ENCODE results near the gene EPB42. TPM values are rescaled to one million over a fixed set of nuclear protein-coding genes. Genes with fewer than 3 reads are reported as not detected.

Gene EPB42
- total RNA-seq, 6 experiments from 2014 or later = 0.20 to 3.4 (median 0.64) TPM; not detected in 3

GRCh38 chr15:43214169-43214568, 6.6 kb downstream of the EPB42 start:
- no peak for TF ChIP-seq POLR2A (IDR thresholded peaks at IDR 0.05)
- TF ChIP-seq, protein P1, sequence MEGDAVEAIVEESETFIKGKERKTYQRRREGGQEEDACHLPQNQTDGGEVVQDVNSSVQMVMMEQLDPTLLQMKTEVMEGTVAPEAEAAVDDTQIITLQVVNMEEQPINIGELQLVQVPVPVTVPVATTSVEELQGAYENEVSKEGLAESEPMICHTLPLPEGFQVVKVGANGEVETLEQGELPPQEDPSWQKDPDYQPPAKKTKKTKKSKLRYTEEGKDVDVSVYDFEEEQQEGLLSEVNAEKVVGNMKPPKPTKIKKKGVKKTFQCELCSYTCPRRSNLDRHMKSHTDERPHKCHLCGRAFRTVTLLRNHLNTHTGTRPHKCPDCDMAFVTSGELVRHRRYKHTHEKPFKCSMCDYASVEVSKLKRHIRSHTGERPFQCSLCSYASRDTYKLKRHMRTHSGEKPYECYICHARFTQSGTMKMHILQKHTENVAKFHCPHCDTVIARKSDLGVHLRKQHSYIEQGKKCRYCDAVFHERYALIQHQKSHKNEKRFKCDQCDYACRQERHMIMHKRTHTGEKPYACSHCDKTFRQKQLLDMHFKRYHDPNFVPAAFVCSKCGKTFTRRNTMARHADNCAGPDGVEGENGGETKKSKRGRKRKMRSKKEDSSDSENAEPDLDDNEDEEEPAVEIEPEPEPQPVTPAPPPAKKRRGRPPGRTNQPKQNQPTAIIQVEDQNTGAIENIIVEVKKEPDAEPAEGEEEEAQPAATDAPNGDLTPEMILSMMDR (IDR thresholded peaks at IDR 0.05) = no peak
- intact Hi-C loops (cut with DNase I) = no loop called here
- peak in 1 of 3 donors; percentile 29 for DNase-seq
- Histone ChIP-seq H3K36me3 (no peaks in the 10 kb centered on the region), H3K27ac (no peak overlapping the region), H3K4me1 (no peaks in the 10 kb centered on the region), H3K9me3 (no peaks in the 10 kb centered on the region), H3K27me3 (no peaks in the 10 kb centered on the region), H3K4me3 (no peak overlapping the region)
- no peak for ATAC-seq
- 65% methylated on average over 5 of the region's 8 CpGs for WGBS (ENCODE audit: insufficient coverage, low coverage, low lambda C conversion rate, missing lambda C conversion rate)

- WGBS (ENCODE audit: insufficient coverage, low coverage, low lambda C conversion rate, missing lambda C conversion rate) = 100% methylated on average over 1 of the region's 5 CpGs
- Histone ChIP-seq H3K27ac (no peak overlapping the region), H3K36me3 (no peaks in the 10 kb centered on the region), H3K9me3 (no peaks in the 10 kb centered on the region), H3K27me3 (no peaks in the 10 kb centered on the region), H3K4me3 (no peak overlapping the region), H3K4me1 (no peaks in the 10 kb centered on the region)
- ATAC-seq (no peak), DNase-seq (peak in 1 of 3 donors; percentile 29)
- intact Hi-C loops (cut with DNase I) = no loop called here
- TF ChIP-seq POLR2A (IDR thresholded peaks at IDR 0.05) = no peak
Measured at GRCh38 chr15:43213466-43213865, 7.4 kb downstream of the EPB42 start.

GRCh38 chr15:43212951-43213350, 7.9 kb downstream of the EPB42 start:
- Histone ChIP-seq H3K27ac (no peak overlapping the region), H3K4me1 (no peaks in the 10 kb centered on the region), H3K9me3 (no peaks in the 10 kb centered on the region), H3K4me3 (no peak overlapping the region), H3K36me3 (no peaks in the 10 kb centered on the region), H3K27me3 (no peaks in the 10 kb centered on the region)
- TF ChIP-seq, protein P1 (IDR thresholded peaks at IDR 0.05) = no peak
- no peak for TF ChIP-seq POLR2A (IDR thresholded peaks at IDR 0.05)
- intact Hi-C loops (cut with DNase I) = no loop called here
- ATAC-seq (no peak), DNase-seq (no peak)

DNA sequence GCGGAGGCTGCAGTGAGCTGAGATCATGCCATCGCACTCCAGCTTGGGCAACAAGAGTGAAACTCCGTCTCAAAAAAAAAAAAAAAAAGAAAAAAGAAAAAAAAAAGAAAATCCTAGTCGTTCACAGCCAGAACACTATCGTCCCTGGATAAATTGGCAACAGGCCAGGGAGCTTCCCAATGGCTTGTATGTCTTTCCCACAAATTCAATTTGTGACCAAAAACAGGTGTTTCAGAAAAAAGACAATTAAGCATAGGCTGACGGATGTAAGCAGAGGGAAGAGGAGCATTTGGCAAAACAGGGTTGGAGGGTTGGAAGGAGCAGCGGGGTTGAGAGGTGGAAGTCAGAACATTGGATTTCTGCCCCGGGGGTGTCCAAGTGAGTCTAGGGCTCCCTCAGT, 8.5 kb downstream of the EPB42 start:
- TF ChIP-seq, protein P1 (IDR thresholded peaks at IDR 0.05) = no peak
- TF ChIP-seq POLR2A (IDR thresholded peaks at IDR 0.05) = no peak
- WGBS (ENCODE audit: insufficient coverage, low coverage, low lambda C conversion rate, missing lambda C conversion rate) = 77% methylated on average over 8 of the region's 8 CpGs

DNA sequence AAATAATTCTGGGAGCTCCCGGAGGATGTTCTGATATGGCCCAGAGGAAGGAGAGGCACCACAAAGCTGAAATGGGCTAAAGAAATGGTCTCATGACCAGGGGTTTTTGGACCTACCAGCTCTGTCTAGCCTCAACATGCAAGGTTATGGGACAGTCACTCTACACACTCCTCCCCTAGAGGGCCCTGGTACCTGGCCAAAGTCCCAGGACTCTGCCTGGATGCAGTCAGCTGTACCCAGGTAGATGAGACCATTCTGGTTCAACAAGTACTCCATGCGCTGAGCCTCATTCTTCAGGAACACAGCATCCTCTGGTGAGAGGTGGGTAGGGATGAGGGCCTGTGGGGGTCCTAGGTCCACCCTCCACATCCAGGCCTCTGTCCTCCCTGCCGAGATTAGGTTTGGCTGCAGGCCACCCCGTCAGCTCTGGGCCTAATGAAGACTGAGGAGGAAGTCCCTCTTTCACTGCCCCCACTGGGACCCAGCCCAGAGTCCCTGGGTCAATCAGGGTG, 9.5 kb downstream of the EPB42 start:
- H3K4me1 ChIP-seq = no peaks in the 10 kb centered on the region
- DNase-seq (peak in 1 of 3 donors; percentile 36), ATAC-seq (no peak)
- TF ChIP-seq POLR2A (IDR thresholded peaks at IDR 0.05) = no peak
- TF ChIP-seq, protein P1 (IDR thresholded peaks at IDR 0.05) = no peak
- H3K4me3 ChIP-seq = no peak overlapping the region
- no peaks in the 10 kb centered on the region for H3K9me3 ChIP-seq
- WGBS (ENCODE audit: insufficient coverage, low coverage, low lambda C conversion rate, missing lambda C conversion rate) = 60% methylated on average over 2 of the region's 4 CpGs
- H3K27me3 ChIP-seq = no peaks in the 10 kb centered on the region
- intact Hi-C loops (cut with DNase I) = no loop called here
- no peak overlapping the region for H3K27ac ChIP-seq
- H3K36me3 ChIP-seq = no peaks in the 10 kb centered on the region

More for the DNA sequence above, 8.5 kb downstream of the EPB42 start:
- Histone ChIP-seq H3K4me1 (no peaks in the 10 kb centered on the region), H3K36me3 (no peaks in the 10 kb centered on the region), H3K9me3 (no peaks in the 10 kb centered on the region), H3K27ac (no peak overlapping the region), H3K27me3 (no peaks in the 10 kb centered on the region), H3K4me3 (no peak overlapping the region)
- no peak for ATAC-seq
- peak in 1 of 3 donors; percentile 36 for DNase-seq
- intact Hi-C loops (cut with DNase I) = no loop called here

Data from right lobe of liver (tissue), 6 donors.